PC-3 (cell line): Measurements from ENCODE around the gene PACSIN2. TPM values are rescaled to one million over a fixed set of nuclear protein-coding genes. Genes with fewer than 3 reads are reported as not detected.

Source experiments
- ATAC-seq: fragments of 200-7000 bp; cut with Tn5 transposase; 2 replicates; pipeline ENCODE4 v1.9.1; 2020; ENCODE audit warnings: mild to moderate bottlenecking, moderate library complexity
- BruUV-seq: library from RNA; stranded (reverse); fragments of 400-500 nt; replicated peaks from 2 replicates; lab custom pipeline; 2021; lab: Mats Ljungman, UMichigan
- CTCF ChIA-PET: fragments of 300-600 bp; sonication (Branson Sonifier 250); formaldehyde crosslinking; loops from one replicate; lab custom pipeline; 2022; ENCODE audit warnings: antibody characterized with exemption; lab: Charles Lee
- POLR2A ChIA-PET: fragments of 300-600 bp; sonication (Branson Sonifier 250); formaldehyde crosslinking; loops from one replicate; lab custom pipeline; 2022; ENCODE audit warnings: antibody characterized with exemption; ENCODE audit not compliant: unreplicated experiment; lab: Charles Lee
- DNase-seq: peaks from one replicate; pipeline ENCODE4 v3.0.0-alpha.2; 2015
- H2AFZ ChIP-seq: fragments of 300-600 bp; sonication (generic); 2 replicates; pipeline ENCODE4 v1.6.0; 2016; ENCODE audit warnings: antibody characterized with exemption, low read length
- H3F3A ChIP-seq: fragments of 300-600 bp; sonication (generic); one replicate; pipeline ENCODE4 v1.6.0; 2017; ENCODE audit warnings: antibody characterized with exemption, low read length, control low read depth, mild to moderate bottlenecking; ENCODE audit not compliant: unreplicated experiment
- H3K27ac ChIP-seq: fragments of 300-600 bp; sonication (generic); 2 replicates; pipeline ENCODE4 v1.5.1; 2016; ENCODE audit warnings: mild to moderate bottlenecking, low read length
- H3K27me3 ChIP-seq: fragments of 300-600 bp; sonication (generic); 2 replicates; pipeline ENCODE4 v1.6.1; 2016; ENCODE audit warnings: low read length, mixed read lengths
- H3K36me3 ChIP-seq: fragments of 300-600 bp; sonication (generic); 2 replicates; pipeline ENCODE4 v1.6.1; 2016; ENCODE audit warnings: low read depth, mixed run types, low read length, mixed read lengths
- H3K4me1 ChIP-seq: fragments of 300-600 bp; sonication (generic); 2 replicates; pipeline ENCODE4 v1.5.1; 2016; ENCODE audit warnings: low read length; ENCODE audit not compliant: insufficient read depth
- H3K4me2 ChIP-seq: fragments of 300-600 bp; sonication (generic); 2 replicates; pipeline ENCODE4 v1.6.0; 2016; ENCODE audit warnings: low read length
- H3K4me3 ChIP-seq: fragments of 300-600 bp; sonication (generic); 2 replicates; pipeline ENCODE4 v1.5.1; 2016; ENCODE audit warnings: mild to moderate bottlenecking, low read length, mixed read lengths
- H3K79me2 ChIP-seq: fragments of 300-600 bp; sonication (generic); 2 replicates; pipeline ENCODE4 v1.6.1; 2017; ENCODE audit warnings: low read length, mixed read lengths
- H3K9ac ChIP-seq: fragments of 300-600 bp; sonication (generic); 2 replicates; pipeline ENCODE4 v1.6.0; 2016; ENCODE audit warnings: mild to moderate bottlenecking, low read length
- H3K9me2 ChIP-seq: fragments of 300-600 bp; sonication (generic); replicated peaks from 2 replicates; pipeline ENCODE4 v1.6.1; 2016; ENCODE audit warnings: mixed run types, low read length, mixed read lengths
- H3K9me3 ChIP-seq: fragments of 300-600 bp; sonication (generic); 2 replicates; pipeline ENCODE4 v1.6.1; 2016; ENCODE audit warnings: low read length, mixed read lengths
- H4K20me1 ChIP-seq: fragments of 300-600 bp; sonication (generic); 2 replicates; pipeline ENCODE4 v1.6.1; 2016; ENCODE audit warnings: low read length, mixed read lengths
- CTCF ChIP-seq: fragments of 300-600 bp; sonication (generic); conservative IDR thresholded peaks from 2 replicates; pipeline ENCODE4 v1.5.1; 2017; ENCODE audit warnings: antibody characterized with exemption, low read depth, mild to moderate bottlenecking, low read length
- EZH2 ChIP-seq: fragments of 300-600 bp; sonication (generic); IDR thresholded peaks from one replicate; pipeline ENCODE4 v1.6.1; 2017; ENCODE audit warnings: antibody characterized with exemption, mild to moderate bottlenecking, low read length; ENCODE audit not compliant: unreplicated experiment
- EZH2phosphoT487 ChIP-seq: fragments of 300-600 bp; sonication (generic); IDR thresholded peaks from 2 replicates; pipeline ENCODE4 v1.6.1; 2018; ENCODE audit warnings: mild to moderate bottlenecking, antibody characterized with exemption, low read length, borderline replicate concordance
- intact Hi-C: fragments of 100-400 bp; cut with micrococcal nuclease; formaldehyde crosslinking; loops from 2 replicates; pipeline ENCODE4 v1.9.0; 2023
- total RNA-seq: library from RNA; depleted of rRNA; stranded (reverse); fragments of >200 nt; gene quantifications from 2 replicates; pipeline ENCODE4 v1.2.3, GENCODE V29; 2014

Gene PACSIN2
- total RNA-seq, 1 experiment from 2014 or later: 25.7 TPM

- Histone ChIP-seq H2AFZ (no peak overlapping the region), H4K20me1 (no peaks in the 10 kb centered on the region), H3K79me2 (0 out of 2 replicates have a peak, but pooled peaks cover 3% of the 10 kb centered on the region), H3K9me2 (no peaks in the 10 kb centered on the region), H3F3A (no peaks in the 10 kb centered on the region), H3K9ac (no peak overlapping the region), H3K27me3 (no peaks in the 10 kb centered on the region), H3K4me3 (no peak overlapping the region), H3K4me2 (no peak overlapping the region), H3K4me1 (no peaks in the 10 kb centered on the region), H3K36me3 (no peaks in the 10 kb centered on the region), H3K9me3 (no peaks in the 10 kb centered on the region), H3K27ac (no peak overlapping the region)
- no TSS peak for BruUV-seq
- ChIA-PET POLR2A (no interaction called here), CTCF (no interaction called here)
- no peak for ATAC-seq
- no peak for TF ChIP-seq CTCF
- TF ChIP-seq EZH2phosphoT487: no peak
- no peak for TF ChIP-seq EZH2
- DNase-seq: no peak
- intact Hi-C loops: no loop called here
Observed at GRCh38 chr22:42909363-42910058, 105.4 kb downstream of the PACSIN2 start.

GRCh38 chr22:42908374-42908746, 106.6 kb downstream of the PACSIN2 start:
- DNase-seq (no peak), ATAC-seq (no peak)
- H2AFZ ChIP-seq: no peak overlapping the region
- no peaks in the 10 kb centered on the region for H3K79me2 ChIP-seq
- no peaks in the 10 kb centered on the region for H3K9me2 ChIP-seq
- no peaks in the 10 kb centered on the region for H3K27me3 ChIP-seq
- ChIA-PET CTCF (no interaction called here), POLR2A (no interaction called here)
- no peak overlapping the region for H3K4me3 ChIP-seq
- H4K20me1 ChIP-seq: no peaks in the 10 kb centered on the region
- TF ChIP-seq EZH2: no peak
- no peak for TF ChIP-seq CTCF
- no peak for TF ChIP-seq EZH2phosphoT487
- no peak overlapping the region for H3K9ac ChIP-seq
- H3K27ac ChIP-seq: no peak overlapping the region
- H3K36me3 ChIP-seq: no peaks in the 10 kb centered on the region
- no peaks in the 10 kb centered on the region for H3F3A ChIP-seq
- intact Hi-C loops: no loop called here
- H3K4me1 ChIP-seq: no peaks in the 10 kb centered on the region
- H3K9me3 ChIP-seq: no peaks in the 10 kb centered on the region
- no TSS peak for BruUV-seq
- H3K4me2 ChIP-seq: no peak overlapping the region

- ChIA-PET CTCF (no interaction called here), POLR2A (no interaction called here)
- DNase-seq (no peak), ATAC-seq (no peak)
- H3K4me3 ChIP-seq: no peak overlapping the region
- no peaks in the 10 kb centered on the region for H3K27me3 ChIP-seq
- no peaks in the 10 kb centered on the region for H3K4me1 ChIP-seq
- no peak overlapping the region for H3K9ac ChIP-seq
- H3F3A ChIP-seq: no peaks in the 10 kb centered on the region
- H3K36me3 ChIP-seq: no peaks in the 10 kb centered on the region
- intact Hi-C loops: no loop called here
- TF ChIP-seq EZH2phosphoT487 (no peak), CTCF (no peak), EZH2 (no peak)
- H3K9me2 ChIP-seq: no peaks in the 10 kb centered on the region
- H2AFZ ChIP-seq: no peak overlapping the region
- no peaks in the 10 kb centered on the region for H4K20me1 ChIP-seq
- no peak overlapping the region for H3K4me2 ChIP-seq
- no TSS peak for BruUV-seq
- H3K9me3 ChIP-seq: no peaks in the 10 kb centered on the region
- H3K27ac ChIP-seq: no peak overlapping the region
- H3K79me2 ChIP-seq: no peaks in the 10 kb centered on the region
Observed at GRCh38 chr22:42907404-42908373, 107.3 kb downstream of the PACSIN2 start.
